B cell (primary cell): Measurements from ENCODE around the gene TMIGD2. TPM values are rescaled to one million over a fixed set of nuclear protein-coding genes. Genes with fewer than 3 reads are reported as not detected.
A peak's percentile ranks its signal among the peaks of the same experiment; 100 is the strongest.

Experiments
- ATAC-seq: fragments of 200-7000 bp; cut with Tn5 transposase; one replicate; pipeline ENCODE4 v1.10.0; 2021; ENCODE audit warnings: low read depth, mild to moderate bottlenecking, moderate number of reproducible peaks, moderate library complexity
- CTCF ChIA-PET: fragments of 350-600 bp; sonication (Branson Sonifier 250); formaldehyde crosslinking; loops from one replicate; lab custom pipeline; 2021; ENCODE audit warnings: antibody characterized with exemption, inconsistent platforms; lab: Charles Lee
- POLR2A ChIA-PET: fragments of 350-600 bp; sonication (Branson Sonifier 250); formaldehyde crosslinking; loops from one replicate; lab custom pipeline; 2021; ENCODE audit warnings: antibody characterized with exemption; lab: Charles Lee
- DNase-seq: peaks from one replicate; pipeline ENCODE4 v3.0.0; 2013
- H2AFZ ChIP-seq: 2 replicates; pipeline ENCODE4 v1.6.1; 2012; ENCODE audit warnings: mild to moderate bottlenecking, low read depth, low read length; ENCODE audit not compliant: insufficient read depth, poor library complexity, severe bottlenecking
- H3K27ac ChIP-seq, 2 donors: 1 replicate in 1 of 2; 2 replicates in 1 of 2; pipeline ENCODE4 v1.5.1; 2012 to 2013; ENCODE audit warnings: low read length in 2 of 2, mild to moderate bottlenecking in 2 of 2, moderate library complexity in 1 of 2
- H3K27me3 ChIP-seq, 4 experiments: fragments of 200-600 bp in 1 of 4; sonication (generic) in 1 of 4; replicated peaks in 1 of 4; 1 replicate in 2 of 4; 2 replicates in 2 of 4; pipeline versions ENCODE4 v1.6.1 to v1.7.0; 2013 to 2016; ENCODE audit warnings: low read length in 3 of 4, mild to moderate bottlenecking in 2 of 4, mixed read lengths in 1 of 4, moderate library complexity in 1 of 4; ENCODE audit not compliant: insufficient read depth in 4 of 4, control insufficient read depth in 3 of 4; ENCODE audit errors: control extremely low read depth in 1 of 4
- H3K36me3 ChIP-seq, 2 experiments: replicated peaks in 1 of 2; 1 replicate in 1 of 2; 2 replicates in 1 of 2; pipeline versions ENCODE4 v1.6.1 to v1.7.1; 2013; ENCODE audit warnings: low read length in 1 of 2; ENCODE audit not compliant: insufficient read depth in 2 of 2, control insufficient read depth in 1 of 2; ENCODE audit errors: control extremely low read depth in 1 of 2, extremely low read depth in 1 of 2
- H3K4me1 ChIP-seq, 2 donors: fragments of 200-600 bp in 1 of 2; sonication (generic) in 1 of 2; 1 replicate in 1 of 2; 2 replicates in 1 of 2; pipeline versions ENCODE4 v1.5.1 to v1.6.1; 2013 to 2017; ENCODE audit warnings: low read length in 2 of 2; ENCODE audit not compliant: control insufficient read depth in 2 of 2, insufficient read depth in 2 of 2
- H3K4me2 ChIP-seq: replicated peaks from 2 replicates; pipeline ENCODE3; 2012; ENCODE audit warnings: mild to moderate bottlenecking, low read depth, low read length; ENCODE audit not compliant: poor library complexity, severe bottlenecking
- H3K4me3 ChIP-seq, 5 experiments: fragments of 200-600 bp in 1 of 5; sonication (generic) in 1 of 5; 1 replicate in 3 of 5; 2 replicates in 2 of 5; pipeline versions ENCODE4 v1.5.1 to v1.7.0; 2011 to 2016; ENCODE audit warnings: low read length in 4 of 5, mild to moderate bottlenecking in 4 of 5, low read depth in 2 of 5, control low read depth in 1 of 5, moderate library complexity in 1 of 5; ENCODE audit not compliant: insufficient read depth in 1 of 5; ENCODE audit errors: control extremely low read depth in 1 of 5, extremely low read depth in 1 of 5
- H3K79me2 ChIP-seq: fragments of 200-600 bp; sonication (generic); one replicate; pipeline ENCODE4 v1.6.0; 2016; ENCODE audit warnings: low read length; ENCODE audit not compliant: control insufficient read depth, insufficient read depth
- H3K9ac ChIP-seq: fragments of 200-600 bp; sonication (generic); 2 replicates; pipeline ENCODE4 v1.6.1; 2017; ENCODE audit warnings: mild to moderate bottlenecking, low read length, moderate library complexity
- H3K9me3 ChIP-seq, 3 donors: one replicate each; pipeline versions ENCODE4 v1.6.1 to v1.7.1; 2013; ENCODE audit warnings: low read length in 2 of 3; ENCODE audit not compliant: control insufficient read depth in 2 of 3, insufficient read depth in 1 of 3; ENCODE audit errors: control extremely low read depth in 1 of 3
- H4K20me1 ChIP-seq: 2 replicates; pipeline ENCODE4 v1.6.0; 2012; ENCODE audit warnings: mild to moderate bottlenecking, low read length; ENCODE audit not compliant: insufficient read depth, control insufficient read depth, poor library complexity, severe bottlenecking
- H3K27ac Mint-ChIP-seq: one replicate; pipeline ENCODE4 v1.8.0; 2021; ENCODE audit warnings: mixed read lengths
- H3K27me3 Mint-ChIP-seq: one replicate; pipeline ENCODE4 v1.8.0; 2021; ENCODE audit warnings: mixed read lengths
- H3K4me1 Mint-ChIP-seq: one replicate; pipeline ENCODE4 v1.8.0; 2021; ENCODE audit warnings: mixed read lengths
- H3K4me3 Mint-ChIP-seq: one replicate; pipeline ENCODE4 v1.8.0; 2021; ENCODE audit warnings: mixed read lengths
- H3K9me3 Mint-ChIP-seq: one replicate; pipeline ENCODE4 v1.8.0; 2022; ENCODE audit warnings: mixed read lengths; ENCODE audit not compliant: insufficient read depth
- CTCF ChIP-seq: fragments of 200-600 bp; IDR thresholded peaks from one replicate; pipeline ENCODE4 v1.8.0; 2022; ENCODE audit warnings: antibody characterized with exemption, mild to moderate bottlenecking
- EZH2 ChIP-seq: IDR thresholded peaks from 2 replicates; pipeline ENCODE4 v1.6.1; 2012; ENCODE audit warnings: borderline replicate concordance, low read depth, mild to moderate bottlenecking, moderate library complexity, low read length; ENCODE audit not compliant: insufficient read depth, poor library complexity, severe bottlenecking
- WGBS: methylation state at CpG from one replicate; pipeline ENCODE4 v1.1.5; 2013; ENCODE audit warnings: missing lambda C conversion rate; ENCODE audit not compliant: insufficient coverage; 5-methylcytosine and 5-hydroxymethylcytosine counted together
- intact Hi-C: fragments of 100-400 bp; cut with micrococcal nuclease; formaldehyde crosslinking; loops from one replicate; pipeline ENCODE4 v1.10.0; 2022
- polyA plus RNA-seq: library from polyadenylated mRNA; depleted of rRNA; stranded (reverse); fragments of >200 nt; gene quantifications from 2 replicates; pipeline ENCODE4 v1.2.3, GENCODE V29; 2012
- total RNA-seq, 2 donors: library from RNA; stranded (reverse); fragments of 120-200 nt in 1 of 2; gene quantifications; 1 replicate in 1 of 2; 2 replicates in 1 of 2; pipeline versions ENCODE4 v1.2.3 to v1.2.4, GENCODE V29; 2013 to 2022

The TMIGD2 gene
- total and polyA plus RNA-seq, 2 donors (not counting 1 experiment from before 2014, with no cell fraction given): 0.24 TPM; not detected in 1

GRCh38 chr19:4345342-4346019 lies 43.3 kb upstream of the TMIGD2 start:
- Histone ChIP-seq H3K27me3 (no peaks in the 10 kb centered on the region), H3K27ac (no peak overlapping the region), H3K9ac (no peak overlapping the region), H3K79me2 (peaks cover 9% of the 10 kb centered on the region), H2AFZ (no peak overlapping the region), H3K4me2 (no peak overlapping the region), H3K4me1 (peaks cover 6 to 19% of the 10 kb centered on the region in 2 donors), H4K20me1 (no peaks in the 10 kb centered on the region), H3K36me3 (peaks cover 2 to 4% of the 10 kb centered on the region in 2 experiments), H3K9me3 (no peaks in the 10 kb centered on the region), H3K4me3 (no peak overlapping the region)
- Mint-ChIP-seq H3K27ac (no peak overlapping the region), H3K9me3 (no peaks in the 10 kb centered on the region), H3K4me1 (peaks cover 14% of the 10 kb centered on the region), H3K4me3 (peak overlapping the region; percentile 50), H3K27me3 (no peaks in the 10 kb centered on the region)
- intact Hi-C loops: no loop called here
- ATAC-seq (no peak), DNase-seq (no peak)
- TF ChIP-seq EZH2: no peak
- ChIA-PET CTCF (no interaction called here), POLR2A (no interaction called here)
- WGBS: 99% methylated on average over 15 of the region's 15 CpGs

- intact Hi-C loops: loop anchor here (1.0 to 2.0 kb wide), 4 partner anchors 25 to 128 kb away; partner anchors contain the start of genes SH3GL1 and UBXN6
- CTCF ChIA-PET: interaction anchor here (0.6 to 3.2 kb wide), 10 partner anchors 9 to 1231 kb away, joined by 3 to 32 read pairs (median 4); partner anchors contain the start of genes CHAF1A and SH3GL1
- peaks cover 20% of the 10 kb centered on the region for H3K4me1 Mint-ChIP-seq
- no peaks in the 10 kb centered on the region for H3K27me3 ChIP-seq
- H3K79me2 ChIP-seq: peaks cover 9% of the 10 kb centered on the region
- peak within 1 kb of the TSS; percentile 91 for H3K4me2 ChIP-seq
- H3K4me1 ChIP-seq: peaks cover 8 to 24% of the 10 kb centered on the region in 2 donors
- no peaks in the 10 kb centered on the region for H4K20me1 ChIP-seq
- H3K36me3 ChIP-seq: peaks cover 0 to 4% of the 10 kb centered on the region in 2 experiments
- DNase-seq (peak; percentile 90), ATAC-seq (peak; percentile 71)
- peak within 1 kb of the TSS; percentile 69 for H3K27ac Mint-ChIP-seq
- no peaks in the 10 kb centered on the region for H3K9me3 Mint-ChIP-seq
- H3K4me3 Mint-ChIP-seq: peak within 1 kb of the TSS; percentile 90
- POLR2A ChIA-PET: interaction anchor here (0.8 to 2.0 kb wide), 10 partner anchors 9 to 1308 kb away, joined by 3 to 11 read pairs (median 3); partner anchors contain the start of genes CHAF1A, HDGFL2 and SH3GL1
- peak within 1 kb of the TSS; percentile 68 for H3K9ac ChIP-seq
- peak within 1 kb of the TSS; percentile 92 for H2AFZ ChIP-seq
- peak within 1 kb of the TSS; percentile 64 to 82 for H3K27ac ChIP-seq
- WGBS: 6% methylated on average over 100 of the region's 101 CpGs
- no peaks in the 10 kb centered on the region for H3K27me3 Mint-ChIP-seq
- no peak for TF ChIP-seq EZH2
- no peak for TF ChIP-seq CTCF
- H3K9me3 ChIP-seq: no peaks in the 10 kb centered on the region
- H3K4me3 ChIP-seq: peak within 1 kb of the TSS; percentile 63 to 89 (median 81)
Measured at GRCh38 chr19:4343370-4344307, 41.5 kb upstream of the TMIGD2 start, which contains the start of gene MPND. MPND (plus strand) TSS chr19:4343562; CDS start chr19:4343594, 32 bp downstream.
